Mesodermal cell (in vitro differentiated cells): ENCODE results near the gene APEH.

Experiments used
- H3K27ac ChIP-seq: 2 replicates; pipeline ENCODE4 v1.7.0; 2013; ENCODE audit warnings: mild to moderate bottlenecking, low read depth, low read length, moderate library complexity; ENCODE audit not compliant: severe bottlenecking
- H3K36me3 ChIP-seq: 2 replicates; pipeline ENCODE4 v1.7.1; 2013; ENCODE audit warnings: mild to moderate bottlenecking, low read length, moderate library complexity; ENCODE audit not compliant: control insufficient read depth, insufficient read depth
- H3K4me1 ChIP-seq: one replicate; pipeline ENCODE4 v1.7.1; 2013; ENCODE audit warnings: mild to moderate bottlenecking, low read length; ENCODE audit not compliant: insufficient read depth, control insufficient read depth, poor library complexity, severe bottlenecking
- H3K4me3 ChIP-seq: 2 replicates; pipeline ENCODE4 v1.7.0; 2013; ENCODE audit warnings: low read length, control low read depth, mild to moderate bottlenecking; ENCODE audit not compliant: insufficient read depth, poor library complexity, severe bottlenecking; ENCODE audit errors: extremely low read depth
- H3K9me3 ChIP-seq: 2 replicates; pipeline ENCODE4 v1.7.1; 2013; ENCODE audit warnings: mild to moderate bottlenecking, low read length, moderate library complexity; ENCODE audit not compliant: control insufficient read depth
- WGBS, 2 experiments: methylation state at CpG; one replicate each; pipeline ENCODE4 v1.1.5; 2013; ENCODE audit warnings: missing lambda C conversion rate in 2 of 2; ENCODE audit not compliant: insufficient coverage in 2 of 2; 5-methylcytosine and 5-hydroxymethylcytosine counted together

Gene APEH

DNA sequence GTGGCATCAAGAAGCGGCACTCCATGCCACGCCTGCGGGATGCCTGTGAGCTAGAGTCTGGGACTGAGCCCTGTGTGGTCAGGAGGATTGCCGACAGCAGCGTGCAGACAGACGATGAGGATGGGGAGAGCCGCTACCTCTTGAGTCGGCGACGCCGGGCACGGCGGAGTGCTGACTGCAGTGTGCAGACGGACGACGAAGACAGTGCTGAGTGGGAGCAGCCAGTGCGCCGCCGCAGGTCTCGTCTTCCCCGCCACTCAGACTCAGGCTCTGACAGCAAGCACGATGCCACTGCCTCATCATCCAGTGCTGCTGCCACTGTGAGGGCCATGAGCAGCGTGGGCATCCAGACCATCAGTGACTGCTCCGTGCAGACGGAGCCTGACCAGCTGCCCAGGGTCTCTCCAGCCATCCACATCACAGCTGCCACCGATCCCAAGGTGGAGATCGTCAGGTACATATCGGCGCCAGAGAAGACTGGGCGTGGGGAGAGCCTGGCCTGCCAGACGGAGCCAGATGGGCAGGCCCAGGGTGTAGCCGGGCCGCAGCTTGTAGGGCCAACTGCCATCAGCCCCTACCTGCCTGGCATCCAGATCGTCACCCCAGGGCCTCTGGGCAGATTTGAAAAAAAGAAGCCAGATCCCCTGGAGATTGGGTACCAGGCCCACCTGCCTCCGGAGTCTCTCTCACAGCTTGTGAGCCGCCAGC, 16.8 kb upstream of the APEH start:
- 95% methylated on average over 32 to 36 of the region's 36 CpGs for WGBS, 2 experiments
- Histone ChIP-seq H3K4me1 (no peaks in the 10 kb centered on the region), H3K27ac (no peak overlapping the region), H3K36me3 (no peaks in the 10 kb centered on the region), H3K4me3 (no peak overlapping the region), H3K9me3 (no peaks in the 10 kb centered on the region)

DNA sequence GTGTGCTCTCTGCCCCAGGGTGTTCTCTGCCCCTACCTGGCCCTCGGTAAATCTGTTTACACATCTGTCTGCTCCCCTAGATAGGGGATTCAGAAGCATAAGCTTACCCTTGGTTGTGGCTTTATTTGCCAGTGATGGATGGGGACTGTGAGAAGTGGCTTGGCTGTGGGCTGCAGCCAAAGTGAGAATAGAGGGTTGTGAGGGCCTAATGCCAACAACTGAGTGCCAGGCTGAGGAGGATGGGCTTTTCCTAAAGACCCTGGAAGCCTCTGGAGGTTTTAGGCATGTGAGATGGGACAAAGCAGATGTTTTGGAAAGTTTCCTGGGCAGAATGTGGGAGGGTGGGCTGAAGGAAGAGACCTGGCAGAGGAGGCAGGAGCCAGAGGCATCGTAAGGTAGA, 15.4 kb upstream of the APEH start:
- Histone ChIP-seq H3K4me3 (no peak overlapping the region), H3K9me3 (no peaks in the 10 kb centered on the region), H3K4me1 (no peaks in the 10 kb centered on the region), H3K36me3 (no peaks in the 10 kb centered on the region), H3K27ac (no peak overlapping the region)
- 90 to 97% methylated on average over 1 to 2 of the region's 2 CpGs for WGBS, 2 experiments

GRCh38 chr3:49659756-49660155, 14.4 kb upstream of the APEH start:
- 90 to 98% methylated on average over 3 to 4 of the region's 4 CpGs for WGBS, 2 experiments
- no peak overlapping the region for H3K27ac ChIP-seq
- no peak overlapping the region for H3K4me3 ChIP-seq
- peaks cover 2% of the 10 kb centered on the region for H3K4me1 ChIP-seq
- no peaks in the 10 kb centered on the region for H3K9me3 ChIP-seq
- H3K36me3 ChIP-seq = no peaks in the 10 kb centered on the region

GRCh38 chr3:49661281-49661680, 12.9 kb upstream of the APEH start:
- Histone ChIP-seq H3K27ac (no peak overlapping the region), H3K4me3 (no peak overlapping the region), H3K9me3 (no peaks in the 10 kb centered on the region), H3K4me1 (peaks cover 7% of the 10 kb centered on the region), H3K36me3 (no peaks in the 10 kb centered on the region)
- 94 to 98% methylated on average over 14 of the region's 14 CpGs for WGBS, 2 experiments

GRCh38 chr3:49662021-49662420, 12.1 kb upstream of the APEH start:
- Histone ChIP-seq H3K4me1 (peaks cover 7% of the 10 kb centered on the region), H3K4me3 (no peak overlapping the region), H3K27ac (no peak overlapping the region), H3K36me3 (no peaks in the 10 kb centered on the region), H3K9me3 (no peaks in the 10 kb centered on the region)
- 94 to 95% methylated on average over 12 to 21 of the region's 22 CpGs for WGBS, 2 experiments

- no peaks in the 10 kb centered on the region for H3K9me3 ChIP-seq
- no peaks in the 10 kb centered on the region for H3K36me3 ChIP-seq
- no peak overlapping the region for H3K4me3 ChIP-seq
- peaks cover 7% of the 10 kb centered on the region for H3K4me1 ChIP-seq
- H3K27ac ChIP-seq = no peak overlapping the region
- 93 to 95% methylated on average over 34 of the region's 34 CpGs for WGBS, 2 experiments
Measured at GRCh38 chr3:49662720-49663413, 11.3 kb upstream of the APEH start.

DNA sequence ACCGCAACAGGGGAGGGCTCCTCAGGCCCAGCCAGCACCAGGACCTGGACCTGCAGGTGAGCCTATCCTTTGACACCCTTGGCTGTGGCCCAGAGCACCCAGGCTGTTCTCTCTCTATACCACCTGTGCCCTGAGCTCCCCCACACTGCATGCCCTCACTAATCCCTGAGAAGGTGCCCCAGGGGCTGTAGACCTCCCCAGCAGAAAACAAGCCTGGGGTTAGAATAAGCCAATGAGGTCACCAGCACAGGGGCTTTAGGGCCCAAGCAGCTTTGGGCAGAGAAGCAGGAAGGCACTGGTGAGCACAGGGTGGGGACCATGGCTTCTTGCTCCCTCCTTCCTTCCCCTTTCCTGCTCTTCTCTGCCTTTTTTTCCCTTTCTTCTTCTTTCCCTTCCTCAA, 10.3 kb upstream of the APEH start:
- Histone ChIP-seq H3K4me1 (peaks cover 16% of the 10 kb centered on the region), H3K4me3 (no peak overlapping the region), H3K36me3 (no peaks in the 10 kb centered on the region), H3K27ac (no peak overlapping the region), H3K9me3 (no peaks in the 10 kb centered on the region)
- WGBS, 2 experiments = 100% methylated on average over 1 of the region's 1 CpG

GRCh38 chr3:49664300-49664699, 9.9 kb upstream of the APEH start:
- H3K4me1 ChIP-seq = peaks cover 20% of the 10 kb centered on the region
- H3K4me3 ChIP-seq = no peak overlapping the region
- no peak overlapping the region for H3K27ac ChIP-seq
- H3K9me3 ChIP-seq = no peaks in the 10 kb centered on the region
- H3K36me3 ChIP-seq = no peaks in the 10 kb centered on the region
- 85 to 99% methylated on average over 10 to 11 of the region's 11 CpGs for WGBS, 2 experiments

- 93 to 97% methylated on average over 3 to 5 of the region's 6 CpGs for WGBS, 2 experiments
- Histone ChIP-seq H3K36me3 (no peaks in the 10 kb centered on the region), H3K9me3 (no peaks in the 10 kb centered on the region), H3K27ac (no peak overlapping the region), H3K4me3 (no peak overlapping the region), H3K4me1 (peaks cover 20% of the 10 kb centered on the region)
Measured at GRCh38 chr3:49665822-49666519, 8.2 kb upstream of the APEH start.

GRCh38 chr3:49666592-49666991, 7.6 kb upstream of the APEH start:
- WGBS, 2 experiments = 53 to 73% methylated on average over 4 to 5 of the region's 8 CpGs
- Histone ChIP-seq H3K27ac (no peak overlapping the region), H3K9me3 (no peaks in the 10 kb centered on the region), H3K4me1 (peaks cover 20% of the 10 kb centered on the region), H3K36me3 (no peaks in the 10 kb centered on the region), H3K4me3 (no peak overlapping the region)
